HG02943 (cell line): ENCODE data around the gene SASH1.
A peak's percentile ranks its signal among the peaks of the same experiment; 100 is the strongest.

ENCODE experiments used
- ATAC-seq: cut with Tn5 transposase; IDR thresholded peaks from one replicate; pipeline ENCODE4 v1.9.1; 2021; ENCODE audit warnings: mild to moderate bottlenecking, low read depth, moderate library complexity; ENCODE audit not compliant: unreplicated experiment

Gene SASH1

GRCh38 chr6:148342350-148343046 is at the start of gene SASH1:
TSS of gene SASH1 (plus strand) at chr6:148342838. CDS start at chr6:148343068, 230 bp downstream.
- peak; percentile 84 for ATAC-seq

GRCh38 chr6:148293181-148293995 is 49.2 kb upstream of the SASH1 start:
- ATAC-seq = no peak

GRCh38 chr6:148294059-148294458 is 48.6 kb upstream of the SASH1 start:
- no peak for ATAC-seq

- no peak for ATAC-seq
Measured at GRCh38 chr6:148295261-148295887, 47.3 kb upstream of the SASH1 start.

- ATAC-seq = no peak
Measured at GRCh38 chr6:148296771-148297170, 45.9 kb upstream of the SASH1 start.

GRCh38 chr6:148298683-148299082 is 44.0 kb upstream of the SASH1 start:
- no peak for ATAC-seq

DNA sequence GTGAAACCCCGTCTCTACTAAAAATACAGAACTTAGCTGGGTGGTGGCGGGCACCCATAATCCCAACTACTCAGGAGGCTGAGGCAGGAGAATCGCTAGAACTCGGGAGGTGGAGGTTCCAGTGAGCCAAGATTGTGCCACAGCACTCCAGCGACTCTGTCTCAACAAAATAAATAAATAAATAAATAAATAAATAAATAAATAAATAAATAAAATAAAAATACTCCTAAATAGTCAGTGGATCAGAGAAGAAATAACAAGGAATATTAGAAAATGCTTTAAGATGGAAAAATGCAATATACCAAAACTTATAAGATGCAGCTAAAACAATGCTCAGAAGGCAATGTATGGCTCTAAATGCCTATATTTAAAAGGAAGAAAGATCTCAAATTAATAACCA is 39.0 kb upstream of the SASH1 start:
- no peak for ATAC-seq

DNA sequence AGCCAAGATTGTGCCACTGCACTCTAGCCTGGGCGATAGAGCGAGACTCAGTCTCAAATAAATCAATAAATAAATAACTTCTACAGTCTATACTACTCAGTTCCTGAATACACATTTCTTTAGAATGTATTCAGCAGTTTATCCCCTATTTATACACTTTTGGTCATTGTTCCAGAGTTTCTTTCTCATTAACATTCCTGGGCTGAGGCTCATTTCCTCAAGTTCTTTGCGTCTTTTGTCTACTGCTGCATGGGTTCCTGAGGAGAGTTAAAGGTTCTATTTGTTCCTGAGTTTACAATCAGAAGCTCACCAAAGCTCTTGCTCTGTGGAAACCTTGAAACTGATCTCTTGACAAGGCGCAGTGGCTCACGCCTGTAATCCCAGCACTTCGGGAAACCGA is 37.7 kb upstream of the SASH1 start:
- no peak for ATAC-seq

- ATAC-seq = no peak
Measured at GRCh38 chr6:148306286-148306685, 36.4 kb upstream of the SASH1 start.

DNA sequence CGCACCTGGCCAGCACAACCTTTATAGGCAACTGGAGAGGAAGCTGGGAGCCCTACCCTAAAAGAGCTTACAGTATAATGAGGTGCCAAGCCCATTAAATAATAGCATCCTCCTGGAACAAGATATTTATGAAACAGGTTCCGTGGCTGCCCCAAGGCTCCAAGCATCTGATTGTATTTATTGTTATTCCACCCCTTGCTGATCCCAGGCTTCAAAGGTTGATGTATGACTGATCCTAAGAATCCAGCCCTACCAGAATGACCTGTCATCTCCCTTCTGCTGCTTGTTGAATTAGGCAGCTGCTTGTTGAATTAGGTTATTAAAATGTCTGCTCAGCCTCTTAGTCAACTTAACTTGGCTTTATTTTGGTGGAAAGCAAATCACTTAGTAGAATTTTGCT is 35.2 kb upstream of the SASH1 start:
- ATAC-seq = no peak

DNA sequence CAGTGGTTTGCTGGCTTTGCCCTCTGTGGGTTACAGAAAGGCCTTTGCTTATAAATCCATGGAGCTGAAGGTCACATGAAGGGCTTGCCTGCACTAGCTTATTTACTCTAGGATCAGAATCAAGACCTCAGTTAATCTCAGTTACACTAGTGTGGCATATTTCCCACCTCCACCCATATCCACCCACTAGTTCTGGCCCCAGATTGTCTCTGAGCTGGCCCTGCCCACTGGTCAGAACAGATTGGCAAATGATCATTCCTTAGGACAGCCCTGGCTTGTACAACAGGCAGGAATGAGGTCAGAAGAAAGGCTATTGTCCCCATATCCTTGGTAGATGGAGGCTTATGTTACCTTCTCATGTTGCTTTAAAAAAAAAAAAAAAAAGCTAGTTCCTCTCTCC is 33.3 kb upstream of the SASH1 start:
- ATAC-seq = no peak

GRCh38 chr6:148311966-148312669 is 30.5 kb upstream of the SASH1 start:
- no peak for ATAC-seq

GRCh38 chr6:148313488-148313887 is 29.1 kb upstream of the SASH1 start:
- no peak for ATAC-seq

GRCh38 chr6:148316308-148316707 is 26.3 kb upstream of the SASH1 start:
- ATAC-seq = no peak

DNA sequence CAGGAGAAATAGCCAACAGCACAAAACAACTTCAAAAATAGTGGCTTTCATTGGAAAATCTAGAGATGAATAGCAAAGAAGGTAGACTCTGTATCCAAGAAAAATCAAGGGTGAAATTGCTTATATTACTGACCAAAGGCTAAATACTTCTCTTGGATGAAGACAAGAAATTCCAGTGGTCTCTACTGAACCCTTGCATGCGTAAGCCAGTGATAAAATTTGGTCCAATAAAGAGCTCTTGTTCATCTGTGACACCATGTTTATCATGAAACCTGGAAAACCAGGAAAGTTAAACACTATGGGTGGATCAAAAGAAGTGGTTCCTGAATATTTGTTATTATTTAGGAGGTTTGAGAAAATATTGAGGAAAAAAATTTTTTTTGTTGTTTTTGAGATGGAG is 25.6 kb upstream of the SASH1 start:
- no peak for ATAC-seq

- no peak for ATAC-seq
Measured at GRCh38 chr6:148317739-148318138, 24.9 kb upstream of the SASH1 start.

DNA sequence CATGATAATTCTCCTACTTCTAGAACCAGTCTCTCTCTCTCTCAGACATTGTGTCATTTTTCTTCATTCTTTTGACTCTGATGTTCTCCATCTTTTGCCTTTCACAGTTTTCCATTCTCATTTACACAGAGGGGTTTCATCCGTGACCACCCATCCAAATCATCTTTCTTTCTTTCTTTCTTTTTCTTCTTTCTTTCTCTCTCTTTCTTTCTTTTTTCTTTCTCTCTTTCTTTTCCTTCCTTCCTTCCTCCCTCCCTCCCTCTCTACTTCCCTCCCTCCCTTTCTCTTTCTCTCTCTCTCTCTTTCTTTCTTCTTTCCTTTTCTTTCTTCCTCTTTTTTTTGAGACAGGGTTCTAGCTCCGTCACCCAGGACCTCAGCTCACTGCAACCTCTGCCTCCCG is 19.9 kb upstream of the SASH1 start:
- ATAC-seq = no peak

DNA sequence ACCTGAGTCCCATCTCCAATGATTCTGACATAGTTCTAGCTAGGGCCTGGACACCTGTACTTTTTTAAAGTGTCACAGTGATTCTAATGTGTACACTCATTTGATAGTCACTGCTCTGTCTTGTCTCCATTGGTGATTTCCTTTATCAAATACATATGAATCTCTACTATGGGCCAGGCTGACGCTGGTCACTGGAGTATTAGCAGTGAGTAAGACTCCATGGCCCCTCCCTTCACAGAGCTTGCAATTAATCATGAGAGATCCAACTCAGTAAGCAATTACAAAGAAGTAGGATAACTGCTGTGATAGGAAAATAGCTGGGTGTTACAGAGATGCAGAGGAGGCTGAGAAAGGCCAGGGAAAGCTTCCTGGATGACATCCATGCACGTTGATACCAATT is 19.3 kb upstream of the SASH1 start:
- ATAC-seq = no peak

- no peak for ATAC-seq
Measured at GRCh38 chr6:148324297-148324985, 18.2 kb upstream of the SASH1 start.

DNA sequence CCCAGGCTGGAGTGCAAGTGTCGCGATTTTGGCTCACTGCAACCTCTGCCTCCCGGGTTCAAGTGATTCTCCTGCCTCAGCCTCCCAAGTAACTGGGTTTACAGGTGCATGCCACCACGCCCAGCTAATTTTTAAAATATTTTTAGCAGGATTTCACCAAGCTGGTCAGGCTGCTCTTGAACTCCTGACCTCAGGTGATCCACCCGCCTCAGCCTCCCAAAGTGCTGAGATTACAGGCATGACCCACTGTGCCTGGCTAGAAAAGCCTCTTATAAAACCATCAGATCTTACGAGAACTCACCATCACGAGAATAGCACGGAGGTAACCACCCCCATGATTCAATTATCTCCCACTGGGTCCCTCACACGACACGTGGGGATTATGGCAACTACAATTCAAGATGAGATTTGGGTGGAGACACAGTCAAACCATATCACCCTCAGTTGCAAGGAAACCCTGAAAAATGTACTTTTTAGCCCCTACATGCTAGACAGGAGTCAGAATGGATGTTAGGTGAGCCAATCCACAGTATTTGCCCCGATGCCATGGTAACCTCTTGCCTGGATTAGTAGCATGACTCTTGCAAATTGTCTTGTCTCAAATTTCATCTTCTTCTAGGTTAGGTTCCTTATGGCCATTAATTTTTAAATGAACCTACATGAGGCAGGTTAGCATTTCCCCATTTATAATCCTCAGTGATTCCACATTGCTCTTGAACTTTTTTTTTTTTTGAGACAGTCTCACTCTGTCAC is 17.1 kb upstream of the SASH1 start:
- no peak for ATAC-seq
